Measurements from ENCODE around the gene TMEM86B.

- no peak for TF ChIP-seq POLR2AphosphoS5 (IDR thresholded peaks at IDR 0.05)
- TF ChIP-seq, protein P1, sequence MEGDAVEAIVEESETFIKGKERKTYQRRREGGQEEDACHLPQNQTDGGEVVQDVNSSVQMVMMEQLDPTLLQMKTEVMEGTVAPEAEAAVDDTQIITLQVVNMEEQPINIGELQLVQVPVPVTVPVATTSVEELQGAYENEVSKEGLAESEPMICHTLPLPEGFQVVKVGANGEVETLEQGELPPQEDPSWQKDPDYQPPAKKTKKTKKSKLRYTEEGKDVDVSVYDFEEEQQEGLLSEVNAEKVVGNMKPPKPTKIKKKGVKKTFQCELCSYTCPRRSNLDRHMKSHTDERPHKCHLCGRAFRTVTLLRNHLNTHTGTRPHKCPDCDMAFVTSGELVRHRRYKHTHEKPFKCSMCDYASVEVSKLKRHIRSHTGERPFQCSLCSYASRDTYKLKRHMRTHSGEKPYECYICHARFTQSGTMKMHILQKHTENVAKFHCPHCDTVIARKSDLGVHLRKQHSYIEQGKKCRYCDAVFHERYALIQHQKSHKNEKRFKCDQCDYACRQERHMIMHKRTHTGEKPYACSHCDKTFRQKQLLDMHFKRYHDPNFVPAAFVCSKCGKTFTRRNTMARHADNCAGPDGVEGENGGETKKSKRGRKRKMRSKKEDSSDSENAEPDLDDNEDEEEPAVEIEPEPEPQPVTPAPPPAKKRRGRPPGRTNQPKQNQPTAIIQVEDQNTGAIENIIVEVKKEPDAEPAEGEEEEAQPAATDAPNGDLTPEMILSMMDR (IDR thresholded peaks at IDR 0.05; ENCODE audit: poor library complexity, severe bottlenecking), result no peak
- TF ChIP-seq EP300 (conservative IDR thresholded peaks at IDR 0.05; ENCODE audit: poor library complexity, severe bottlenecking), result no peak
- TF ChIP-seq EZH2 (IDR thresholded peaks at IDR 0.05; ENCODE audit: borderline replicate concordance, insufficient read depth, low read length, poor library complexity, severe bottlenecking), result no peak
- TF ChIP-seq MXI1 (conservative IDR thresholded peaks at IDR 0.05; ENCODE audit: poor library complexity, severe bottlenecking), result no peak
- TF ChIP-seq REST (IDR thresholded peaks at IDR 0.05; ENCODE audit: borderline replicate concordance), result no peak
- TF ChIP-seq TAF1 (IDR thresholded peaks at IDR 0.05; ENCODE audit: low read depth), result no peak
- no peak for TF ChIP-seq SMC3 (conservative IDR thresholded peaks at IDR 0.05; ENCODE audit: poor library complexity)
These were observed 3.1 kb upstream of the TMEM86B start for GRCh38 chr19:55231391-55232285.

Data from neural cell (in vitro differentiated cells).